ENCODE data around the gene TTLL8. TPM values are rescaled to one million over a fixed set of nuclear protein-coding genes. Genes with fewer than 3 reads are reported as not detected.

Gene TTLL8
- polyA plus RNA-seq, 1 of the 3 experiments (the other 2 are of a cell fraction) = not detected

- no peak overlapping the region for H3K9ac ChIP-seq
- H3K4me2 ChIP-seq = no peak overlapping the region
- POLR2A ChIA-PET = no interaction called here
- H3K4me3 ChIP-seq (ENCODE audit: low read depth in 2 of 2, low read length in 1 of 2) = no peak overlapping the region
- no peaks in the 10 kb centered on the region for H3K9me3 ChIP-seq
- no peaks in the 10 kb centered on the region for H3K9me2 ChIP-seq
- H4K20me1 ChIP-seq (ENCODE audit: insufficient read depth) = no peaks in the 10 kb centered on the region
- H3K79me2 ChIP-seq (ENCODE audit: insufficient read depth) = no peaks in the 10 kb centered on the region
- H3F3A ChIP-seq (replicated peaks; ENCODE audit: insufficient read depth) = no peaks in the 10 kb centered on the region
- CTCF ChIA-PET = no interaction called here
- no peak for DNase-seq
- TF ChIP-seq USF1 (IDR thresholded peaks at IDR 0.05; ENCODE audit: borderline replicate concordance, low read depth) (no peak), TAF1 (IDR thresholded peaks at IDR 0.05; ENCODE audit: borderline replicate concordance, low read depth, low read length) (no peak), NRF1 (IDR thresholded peaks at IDR 0.05; ENCODE audit: low read depth, low read length) (no peak), EZH2phosphoT487 (IDR thresholded peaks at IDR 0.05; ENCODE audit: borderline replicate concordance, low read depth) (no peak), EP300 (IDR thresholded peaks at IDR 0.05; ENCODE audit: borderline replicate concordance in 1 of 2, low read depth in 1 of 2, low read length in 1 of 2) (no peak), ELF1 (IDR thresholded peaks at IDR 0.05) (no peak), FOXJ3 (CRISPR knock-in tag; IDR thresholded peaks at IDR 0.05) (no peak), IRF3 (IDR thresholded peaks at IDR 0.05; ENCODE audit: low read depth, low read length) (no peak), YY1 (IDR thresholded peaks at IDR 0.05; ENCODE audit: low read depth) (no peak), FOSL2 (IDR thresholded peaks at IDR 0.05; ENCODE audit: borderline replicate concordance, low read depth) (no peak), RAD21 (IDR thresholded peaks at IDR 0.05; ENCODE audit: low read length) (no peak), GATA2 (CRISPR knock-in tag; IDR thresholded peaks at IDR 0.05) (no peak), GABPA (IDR thresholded peaks at IDR 0.05; ENCODE audit: low read depth) (no peak), REST (IDR thresholded peaks at IDR 0.05; ENCODE audit: low read depth, low read length) (no peak), TEAD4 (IDR thresholded peaks at IDR 0.05; ENCODE audit: borderline replicate concordance, insufficient read depth) (no peak), NFIC (IDR thresholded peaks at IDR 0.05; ENCODE audit: borderline replicate concordance) (no peak), MAX (IDR thresholded peaks at IDR 0.05; ENCODE audit: low read depth) (no peak)
- no peaks in the 10 kb centered on the region; a peak in 1 of 4 replicates for H3K4me1 ChIP-seq (ENCODE audit: control insufficient read depth in 1 of 2, insufficient read depth in 2 of 2, low read depth in 1 of 2, low read length in 1 of 2)
- no peak overlapping the region for H3K27ac ChIP-seq (ENCODE audit: low read depth in 2 of 2, low read length in 1 of 2)
- WGBS (ENCODE audit: low lambda C conversion rate) = 80% methylated on average over 17 of the region's 18 CpGs
- H3K27me3 ChIP-seq (ENCODE audit: insufficient read depth) = peaks cover 3% of the 10 kb centered on the region
- H2AFZ ChIP-seq (ENCODE audit: low read depth) = no peak overlapping the region
- H3K36me3 ChIP-seq (replicated peaks in 1 of 2; ENCODE audit: control insufficient read depth in 1 of 2, insufficient read depth in 2 of 2, low read length in 1 of 2) = no peaks in the 10 kb centered on the region
Observed at GRCh38 chr22:50053861-50054260, 4.2 kb downstream of the TTLL8 start.
